Right lobe of liver (tissue), 6 donors: Measurements from ENCODE around the gene PPFIA4. TPM values are rescaled to one million over a fixed set of nuclear protein-coding genes. Genes with fewer than 3 reads are reported as not detected.
"Not testable (repeated sequence)": the region's sequence is repeated elsewhere in the genome, so short reads cannot be mapped to it uniquely, and the experiment has no call there.

ENCODE experiments used
- ATAC-seq, 4 donors: fragments of 200-7000 bp; cut with Tn5 transposase; one replicate each; pipeline ENCODE4 v1.9.1; 2020; ENCODE audit warnings: mild to moderate bottlenecking in 4 of 4, moderate library complexity in 4 of 4
- DNase-seq, 3 donors: peaks; one replicate each; pipeline ENCODE4 v3.0.0-alpha.2; 2020
- H3K27ac ChIP-seq, 3 donors: fragments of 200-600 bp; one replicate each; pipeline ENCODE4 v1.8.0; 2022
- H3K27me3 ChIP-seq, 2 donors: fragments of 200-600 bp; one replicate each; pipeline ENCODE4 v1.8.0; 2022
- H3K36me3 ChIP-seq, 4 donors: fragments of 200-600 bp; sonication (generic) in 1 of 4; one replicate each; pipeline versions ENCODE4 v1.5.1 to v1.8.0; 2017 to 2022; ENCODE audit warnings: control low read depth in 1 of 4
- H3K4me1 ChIP-seq, 4 donors: fragments of 200-600 bp; sonication (generic) in 1 of 4; one replicate each; pipeline versions ENCODE4 v1.5.1 to v1.8.0; 2017 to 2022; ENCODE audit warnings: control low read depth in 1 of 4
- H3K4me3 ChIP-seq, 3 donors: fragments of 200-600 bp; one replicate each; pipeline ENCODE4 v1.8.0; 2022
- H3K9me3 ChIP-seq, 4 donors: fragments of 200-600 bp; sonication (generic) in 1 of 4; one replicate each; pipeline versions ENCODE4 v1.5.1 to v1.8.0; 2017 to 2022; ENCODE audit warnings: control low read depth in 1 of 4
- CTCF ChIP-seq, 4 donors: fragments of 200-600 bp in 3 of 4; fragments of 450-650 bp in 1 of 4; IDR thresholded peaks; one replicate each; pipeline versions ENCODE4 v1.5.1 to v1.8.0; 2016 to 2022; ENCODE audit warnings: antibody characterized with exemption in 4 of 4, mild to moderate bottlenecking in 2 of 4
- POLR2A ChIP-seq: fragments of 450-650 bp; IDR thresholded peaks from one replicate; pipeline ENCODE4 v1.6.1; 2017; ENCODE audit warnings: antibody characterized with exemption, mild to moderate bottlenecking
- WGBS: methylation state at CpG from one replicate; pipeline ENCODE4 v1.1.6; 2018; ENCODE audit warnings: low coverage, low lambda C conversion rate; ENCODE audit not compliant: insufficient coverage; ENCODE audit errors: missing lambda C conversion rate; 5-methylcytosine and 5-hydroxymethylcytosine counted together
- intact Hi-C, 2 donors: fragments of 100-400 bp; cut with DNase I; formaldehyde crosslinking; loops; one replicate each; pipeline versions ENCODE4 v1.11.2 to v1.14.1; 2022
- total RNA-seq, 6 experiments: library from RNA; depleted of rRNA in 2 of 6; stranded (reverse); fragments of >200 nt in 2 of 6; fragmentation: NEBNext Ultra II Directional in 3 of 6; extraction: Animal tissue kit (Norgen Biotek cat#: 25700) in 3 of 6; gene quantifications; one replicate each; pipeline versions ENCODE4 v1.1.0 to v1.2.4, GENCODE V29; 2016 to 2023
- donor health status: DM: no; HTN: yes; CAD: no.
- donor health status: DM: no; HTN: no; CAD: no.
- donor health status: DM: no; HTN: no; CAD: no.
- donor health status: DM: no; HTN: yes; CAD: no.
- donor health status: DM: no; HTN: yes; CAD: no.

PPFIA4 gene
- total RNA-seq, 6 experiments from 2014 or later = 0.18 to 5.5 (median 0.49) TPM; not detected in 1

GRCh38 chr1:202982715-202983430 lies 43.4 kb upstream of the PPFIA4 start:
- WGBS = 89% methylated on average over 3 of the region's 3 CpGs
- no peak for DNase-seq

GRCh38 chr1:202986120-202986519 lies 40.2 kb upstream of the PPFIA4 start:
- H3K27me3 ChIP-seq, H3K9me3 ChIP-seq, H3K27ac ChIP-seq, ATAC-seq, H3K4me3 ChIP-seq, H3K4me1 ChIP-seq, DNase-seq, intact Hi-C loops, H3K36me3 ChIP-seq: not testable (repeated sequence)
- 73% methylated on average over 9 of the region's 9 CpGs for WGBS

More at GRCh38 chr1:202982715-202983430, 43.4 kb upstream of the PPFIA4 start:
- intact Hi-C loops = no loop called here
- H3K27ac ChIP-seq = no peak overlapping the region
- H3K27me3 ChIP-seq = no peaks in the 10 kb centered on the region
- H3K4me3 ChIP-seq = no peak overlapping the region
- no peaks in the 10 kb centered on the region for H3K9me3 ChIP-seq
- no peaks in the 10 kb centered on the region for H3K4me1 ChIP-seq
- H3K36me3 ChIP-seq = no peaks in the 10 kb centered on the region
- no peak for ATAC-seq
- no peak for TF ChIP-seq POLR2A
- no peak for TF ChIP-seq CTCF (IDR thresholded peaks at IDR 0.05)

GRCh38 chr1:202987255-202987654 lies 39.0 kb upstream of the PPFIA4 start:
- no peak overlapping the region for H3K4me3 ChIP-seq
- intact Hi-C loops = no loop called here
- 100% methylated on average over 1 of the region's 7 CpGs for WGBS
- no peak overlapping the region for H3K27ac ChIP-seq
- H3K27me3 ChIP-seq = no peaks in the 10 kb centered on the region
- H3K4me1 ChIP-seq = no peaks in the 10 kb centered on the region
- no peak for DNase-seq
- no peak for ATAC-seq
- no peaks in the 10 kb centered on the region for H3K36me3 ChIP-seq
- H3K9me3 ChIP-seq = no peaks in the 10 kb centered on the region
- TF ChIP-seq POLR2A (no peak), CTCF (IDR thresholded peaks at IDR 0.05) (no peak)

GRCh38 chr1:202987922-202988583 lies 38.2 kb upstream of the PPFIA4 start:
- intact Hi-C loops = no loop called here
- H3K36me3 ChIP-seq = no peaks in the 10 kb centered on the region
- TF ChIP-seq CTCF (IDR thresholded peaks at IDR 0.05) = no peak
- H3K27ac ChIP-seq = no peak overlapping the region
- peak in 1 of 4 donors; percentile 18 for ATAC-seq
- WGBS = 52% methylated on average over 3 of the region's 5 CpGs
- H3K27me3 ChIP-seq = no peaks in the 10 kb centered on the region
- H3K4me3 ChIP-seq = no peak overlapping the region
- no peak for DNase-seq
- H3K9me3 ChIP-seq = no peaks in the 10 kb centered on the region
- no peaks in the 10 kb centered on the region for H3K4me1 ChIP-seq

GRCh38 chr1:202989879-202990278 lies 36.4 kb upstream of the PPFIA4 start:
- Histone ChIP-seq H3K36me3 (no peaks in the 10 kb centered on the region), H3K4me3 (no peak overlapping the region), H3K4me1 (no peaks in the 10 kb centered on the region), H3K27ac (no peak overlapping the region), H3K27me3 (peaks cover 0 to 4% of the 10 kb centered on the region in 2 donors), H3K9me3 (no peaks in the 10 kb centered on the region)
- intact Hi-C loops = no loop called here
- DNase-seq = no peak
- TF ChIP-seq POLR2A (no peak), CTCF (IDR thresholded peaks at IDR 0.05) (no peak)
- no peak for ATAC-seq
- 81% methylated on average over 2 of the region's 2 CpGs for WGBS
